IMR-90 (cell line): ENCODE data around the gene UGT1A3. TPM values are rescaled to one million over a fixed set of nuclear protein-coding genes. Genes with fewer than 3 reads are reported as not detected.

ENCODE experiments used
- ATAC-seq: fragments of 200-7000 bp; cut with Tn5 transposase; 2 replicates; pipeline ENCODE4 v1.9.1; 2020; ENCODE audit warnings: low read depth, mild to moderate bottlenecking, moderate library complexity
- BruUV-seq: library from RNA; stranded (reverse); fragments of 400-500 nt; replicated peaks from 2 replicates; lab custom pipeline; 2021; lab: Mats Ljungman, UMichigan
- CTCF ChIA-PET: fragments of 300-600 bp; formaldehyde crosslinking; extraction: SDS; loops from one replicate; lab custom pipeline; 2021; ENCODE audit warnings: antibody characterized with exemption; lab: Yijun Ruan, JAX
- POLR2A ChIA-PET: fragments of 300-600 bp; sonication (Branson Sonifier 250); formaldehyde crosslinking; loops from one replicate; lab custom pipeline; 2022; ENCODE audit warnings: antibody characterized with exemption; ENCODE audit not compliant: unreplicated experiment; lab: Charles Lee
- DNase-seq: peaks from one replicate; pipeline ENCODE4 v3.0.0; 2013
- H2AFZ ChIP-seq: replicated peaks from 2 replicates; pipeline ENCODE3; 2013; ENCODE audit warnings: low read length, mild to moderate bottlenecking; ENCODE audit not compliant: poor library complexity
- H2AK5ac ChIP-seq: 2 replicates; pipeline ENCODE4 v1.6.1; 2013; ENCODE audit warnings: low read depth, low read length, inconsistent platforms
- H2AK9ac ChIP-seq: replicated peaks from 2 replicates; pipeline ENCODE3; 2013; ENCODE audit warnings: mild to moderate bottlenecking, low read depth, low read length, moderate library complexity; ENCODE audit not compliant: poor library complexity
- H2BK120ac ChIP-seq: 2 replicates; pipeline ENCODE4 v1.6.1; 2013; ENCODE audit warnings: low read depth, low read length, inconsistent platforms
- H2BK15ac ChIP-seq: 3 replicates; pipeline ENCODE4 v1.6.1; 2013; ENCODE audit warnings: low read depth, low read length, inconsistent platforms
- H2BK20ac ChIP-seq: 2 replicates; pipeline ENCODE4 v1.6.1; 2013; ENCODE audit warnings: low read depth, mild to moderate bottlenecking, inconsistent platforms, low read length, moderate library complexity
- H2BK5ac ChIP-seq: 2 replicates; pipeline ENCODE4 v1.6.1; 2013; ENCODE audit warnings: mild to moderate bottlenecking, low read depth, low read length, inconsistent platforms; ENCODE audit not compliant: poor library complexity, severe bottlenecking
- H3K14ac ChIP-seq: replicated peaks from 2 replicates; pipeline ENCODE4 v1.6.1; 2013; ENCODE audit warnings: low read depth, low read length, inconsistent platforms
- H3K18ac ChIP-seq: 2 replicates; pipeline ENCODE4 v1.6.1; 2013; ENCODE audit warnings: low read depth, low read length, control low read depth
- H3K23ac ChIP-seq: 2 replicates; pipeline ENCODE4 v1.6.1; 2013; ENCODE audit warnings: low read depth, low read length, inconsistent platforms
- H3K27ac ChIP-seq: 2 replicates; pipeline ENCODE4 v1.5.1; 2013; ENCODE audit warnings: mild to moderate bottlenecking, control low read depth, low read length; ENCODE audit not compliant: insufficient read depth
- H3K27me3 ChIP-seq: 2 replicates; pipeline ENCODE4 v1.6.1; 2013; ENCODE audit warnings: low read length; ENCODE audit not compliant: control insufficient read depth, insufficient read depth
- H3K36me3 ChIP-seq: 2 replicates; pipeline ENCODE4 v1.6.1; 2013; ENCODE audit warnings: low read length, mixed read lengths; ENCODE audit not compliant: control insufficient read depth, insufficient read depth
- H3K4ac ChIP-seq: 2 replicates; pipeline ENCODE4 v1.6.1; 2013; ENCODE audit warnings: low read depth, low read length, inconsistent platforms
- H3K4me1 ChIP-seq: 2 replicates; pipeline ENCODE4 v1.6.1; 2013; ENCODE audit warnings: low read length, mixed read lengths; ENCODE audit not compliant: control insufficient read depth, insufficient read depth
- H3K4me2 ChIP-seq: 2 replicates; pipeline ENCODE4 v1.6.1; 2013; ENCODE audit warnings: low read depth, mild to moderate bottlenecking, control low read depth, low read length, moderate library complexity
- H3K4me3 ChIP-seq: 2 replicates; pipeline ENCODE4 v1.5.1; 2013; ENCODE audit warnings: low read depth, mild to moderate bottlenecking, control low read depth, low read length, moderate library complexity; ENCODE audit not compliant: insufficient read depth
- H3K56ac ChIP-seq: 2 replicates; pipeline ENCODE4 v1.6.1; 2013; ENCODE audit warnings: low read length, inconsistent platforms; ENCODE audit not compliant: insufficient read depth; ENCODE audit errors: extremely low read depth
- H3K79me1 ChIP-seq, 2 experiments: 2 replicates each; pipeline ENCODE4 v1.6.1; 2013; ENCODE audit warnings: low read length in 2 of 2, inconsistent platforms in 1 of 2, low read depth in 1 of 2
- H3K9ac ChIP-seq: 2 replicates; pipeline ENCODE4 v1.6.1; 2013; ENCODE audit warnings: low read depth, low read length, control low read depth
- H3K9me1 ChIP-seq: 2 replicates; pipeline ENCODE4 v1.6.1; 2013; ENCODE audit warnings: low read length, inconsistent platforms; ENCODE audit not compliant: insufficient read depth
- H3K9me3 ChIP-seq: 2 replicates; pipeline ENCODE4 v1.6.1; 2013; ENCODE audit warnings: low read length; ENCODE audit not compliant: control insufficient read depth, insufficient read depth
- H4K20me1 ChIP-seq: 2 replicates; pipeline ENCODE4 v1.6.1; 2013; ENCODE audit warnings: low read length, inconsistent platforms; ENCODE audit not compliant: insufficient read depth
- H4K5ac ChIP-seq: 2 replicates; pipeline ENCODE4 v1.6.1; 2013; ENCODE audit warnings: mild to moderate bottlenecking, low read depth, low read length, control low read depth
- H4K8ac ChIP-seq, 2 experiments: 2 replicates each; pipeline ENCODE4 v1.6.1; 2013; ENCODE audit warnings: low read depth in 2 of 2, low read length in 2 of 2, control low read depth in 1 of 2, inconsistent platforms in 1 of 2
- H4K91ac ChIP-seq: 2 replicates; pipeline ENCODE4 v1.6.1; 2013; ENCODE audit warnings: low read depth, low read length, inconsistent platforms; ENCODE audit not compliant: insufficient read depth
- BHLHE40 ChIP-seq: fragments of 150-350 bp; IDR thresholded peaks from 2 replicates; pipeline ENCODE4 v1.6.1; 2016; ENCODE audit warnings: mild to moderate bottlenecking, low read depth, low read length
- CEBPB ChIP-seq: IDR thresholded peaks from 2 replicates; pipeline ENCODE4 v1.6.1; 2012; ENCODE audit warnings: low read depth, low read length, improper control_type of control experiment
- CHD1 ChIP-seq: IDR thresholded peaks from 2 replicates; pipeline ENCODE4 v1.6.1; 2012; ENCODE audit warnings: low read depth, low read length, improper control_type of control experiment
- FOS ChIP-seq: fragments of 150-350 bp; IDR thresholded peaks from 2 replicates; pipeline ENCODE4 v1.6.1; 2016; ENCODE audit warnings: low read depth, low read length
- MAFK ChIP-seq: IDR thresholded peaks from 2 replicates; pipeline ENCODE4 v1.6.1; 2012; ENCODE audit warnings: low read depth, low read length, improper control_type of control experiment
- MAZ ChIP-seq: IDR thresholded peaks from 2 replicates; pipeline ENCODE4 v1.6.1; 2012; ENCODE audit warnings: low read depth, mild to moderate bottlenecking, low read length, improper control_type of control experiment, moderate library complexity, borderline replicate concordance
- MXI1 ChIP-seq: IDR thresholded peaks from 2 replicates; pipeline ENCODE4 v1.6.1; 2012; ENCODE audit warnings: low read depth, mild to moderate bottlenecking, low read length, moderate library complexity, borderline replicate concordance
- NFE2L2 ChIP-seq: fragments of 150-350 bp; IDR thresholded peaks from 2 replicates; pipeline ENCODE4 v1.6.1; 2016; ENCODE audit warnings: low read depth, mild to moderate bottlenecking, low read length
- POLR2A ChIP-seq: IDR thresholded peaks from 2 replicates; pipeline ENCODE4 v1.6.1; 2012; ENCODE audit warnings: mild to moderate bottlenecking, low read depth, low read length
- RAD21 ChIP-seq: IDR thresholded peaks from 2 replicates; pipeline ENCODE4 v1.6.1; 2012; ENCODE audit warnings: low read length, improper control_type of control experiment
- RCOR1 ChIP-seq: IDR thresholded peaks from 2 replicates; pipeline ENCODE4 v1.6.1; 2012; ENCODE audit warnings: mild to moderate bottlenecking, low read length, improper control_type of control experiment; ENCODE audit not compliant: insufficient replicate concordance
- RFX5 ChIP-seq: IDR thresholded peaks from 2 replicates; pipeline ENCODE4 v1.8.0; 2012; ENCODE audit warnings: low read depth, mild to moderate bottlenecking, low read length, moderate library complexity
- SMC3 ChIP-seq: fragments of 150-350 bp; IDR thresholded peaks from 2 replicates; pipeline ENCODE4 v1.6.1; 2016; ENCODE audit warnings: low read depth, mild to moderate bottlenecking, antibody characterized with exemption, low read length, moderate library complexity
- WGBS, 2 experiments: methylation state at CpG; one replicate each; pipeline versions ENCODE4 v1.1.5 to v1.1.7; 2013; ENCODE audit warnings: missing lambda C conversion rate in 2 of 2; ENCODE audit not compliant: insufficient read length in 1 of 2; ENCODE audit errors: extremely low coverage in 2 of 2; 5-methylcytosine and 5-hydroxymethylcytosine counted together
- dilution Hi-C: fragments of 300-500 bp; cut with HindIII; formaldehyde crosslinking; loops from one replicate; pipeline ENCODE4 v1.14.3; 2018; ENCODE audit warnings: low sequenced_read_pairs; ENCODE audit not compliant: unreplicated experiment
- in situ Hi-C: fragments of 300-500 bp; cut with MboI; formaldehyde crosslinking; loops from 3 replicates; pipeline ENCODE4 v1.14.3; 2019; ENCODE audit warnings: low sequenced_read_pairs, inconsistent platforms, mixed read lengths
- intact Hi-C: fragments of 100-400 bp; cut with micrococcal nuclease; formaldehyde crosslinking; loops from 2 replicates; pipeline ENCODE4 v1.10.0; 2022
- polyA plus RNA-seq, 3 experiments: library from polyadenylated mRNA; depleted of rRNA; stranded (reverse); fragments of >200 nt; gene quantifications; 2 replicates each; pipeline ENCODE4 v1.2.3, GENCODE V29; 2012; ENCODE audit warnings: low replicate concordance in 1 of 3
- total RNA-seq: library from RNA; depleted of rRNA; stranded (reverse); fragments of >200 nt; gene quantifications from 2 replicates; pipeline ENCODE4 v1.2.3, GENCODE V29; 2012
- TF ChIP-seq, protein P1 (sequence below): fragments of 150-350 bp; IDR thresholded peaks from 2 replicates; pipeline ENCODE4 v1.6.1; 2016; ENCODE audit warnings: low read depth, mild to moderate bottlenecking, low read length, moderate library complexity, borderline replicate concordance
- TF ChIP-seq, protein P2 (sequence below): conservative IDR thresholded peaks from 2 replicates; pipeline ENCODE4 v1.5.1; 2012; ENCODE audit warnings: mild to moderate bottlenecking, low read depth, low read length, improper control_type of control experiment

The UGT1A3 gene
- total and polyA plus RNA-seq, 2 of the 4 experiments (the other 2 are of a cell fraction) = not detected

DNA sequence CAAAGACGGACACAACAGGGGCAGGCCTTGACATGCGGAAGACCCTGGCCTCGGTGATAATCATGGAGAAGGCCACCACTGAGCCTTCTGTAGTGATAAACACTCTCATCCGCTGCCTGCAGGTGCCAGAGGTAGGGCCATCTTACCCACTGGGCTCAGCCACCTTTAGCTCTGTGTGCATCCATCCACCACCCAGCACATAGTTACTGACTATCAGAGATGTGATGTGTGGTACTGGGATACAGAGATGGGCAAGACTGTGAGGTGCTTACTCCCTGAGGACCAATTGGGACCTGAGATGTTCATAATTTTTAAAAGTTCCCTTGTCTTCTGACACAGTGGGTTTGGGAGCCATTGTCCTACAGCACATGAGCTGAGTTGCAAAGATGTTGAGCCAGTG is 50.9 kb downstream of the UGT1A3 start:
- Histone ChIP-seq H3K36me3 (no peaks in the 10 kb centered on the region), H3K18ac (no peak overlapping the region), H3K4me3 (no peak overlapping the region), H4K91ac (no peak overlapping the region), H3K9ac (no peak overlapping the region), H2BK20ac (no peak overlapping the region), H2BK120ac (no peak overlapping the region), H3K79me1 (no peaks in the 10 kb centered on the region), H3K9me1 (no peaks in the 10 kb centered on the region), H3K14ac (no peak overlapping the region), H2AFZ (no peak overlapping the region), H2BK15ac (no peak overlapping the region), H3K4me2 (no peak overlapping the region), H4K20me1 (no peaks in the 10 kb centered on the region), H3K56ac (no peak overlapping the region), H3K27ac (no peak overlapping the region), H3K27me3 (no peaks in the 10 kb centered on the region), H2AK5ac (no peak overlapping the region), H3K4ac (no peak overlapping the region), H3K23ac (no peak overlapping the region), H2AK9ac (no peak overlapping the region), H3K4me1 (no peaks in the 10 kb centered on the region), H4K5ac (no peak overlapping the region), H4K8ac (no peak overlapping the region), H3K9me3 (peaks cover 3% of the 10 kb centered on the region; the same call in 1 of the 2 replicates), H2BK5ac (no peak overlapping the region)
- no TSS peak for BruUV-seq
- dilution Hi-C loops = no loop called here
- POLR2A ChIA-PET = no interaction called here
- 88% methylated on average over 3 of the region's 4 CpGs; no CpG with 5 or more reads in 1 of the 2 experiments for WGBS, 2 experiments
- CTCF ChIA-PET = no interaction called here
- no peak for ATAC-seq
- intact Hi-C loops = no loop called here
- DNase-seq = no peak
- no peak for TF ChIP-seq NFE2L2
- no peak for TF ChIP-seq SMC3
- TF ChIP-seq, protein P1, sequence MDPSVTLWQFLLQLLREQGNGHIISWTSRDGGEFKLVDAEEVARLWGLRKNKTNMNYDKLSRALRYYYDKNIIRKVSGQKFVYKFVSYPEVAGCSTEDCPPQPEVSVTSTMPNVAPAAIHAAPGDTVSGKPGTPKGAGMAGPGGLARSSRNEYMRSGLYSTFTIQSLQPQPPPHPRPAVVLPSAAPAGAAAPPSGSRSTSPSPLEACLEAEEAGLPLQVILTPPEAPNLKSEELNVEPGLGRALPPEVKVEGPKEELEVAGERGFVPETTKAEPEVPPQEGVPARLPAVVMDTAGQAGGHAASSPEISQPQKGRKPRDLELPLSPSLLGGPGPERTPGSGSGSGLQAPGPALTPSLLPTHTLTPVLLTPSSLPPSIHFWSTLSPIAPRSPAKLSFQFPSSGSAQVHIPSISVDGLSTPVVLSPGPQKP = no peak
- no peak for TF ChIP-seq RCOR1
- no peak for TF ChIP-seq RAD21
- no peak for TF ChIP-seq CHD1
- TF ChIP-seq BHLHE40 = no peak
- TF ChIP-seq, protein P2, sequence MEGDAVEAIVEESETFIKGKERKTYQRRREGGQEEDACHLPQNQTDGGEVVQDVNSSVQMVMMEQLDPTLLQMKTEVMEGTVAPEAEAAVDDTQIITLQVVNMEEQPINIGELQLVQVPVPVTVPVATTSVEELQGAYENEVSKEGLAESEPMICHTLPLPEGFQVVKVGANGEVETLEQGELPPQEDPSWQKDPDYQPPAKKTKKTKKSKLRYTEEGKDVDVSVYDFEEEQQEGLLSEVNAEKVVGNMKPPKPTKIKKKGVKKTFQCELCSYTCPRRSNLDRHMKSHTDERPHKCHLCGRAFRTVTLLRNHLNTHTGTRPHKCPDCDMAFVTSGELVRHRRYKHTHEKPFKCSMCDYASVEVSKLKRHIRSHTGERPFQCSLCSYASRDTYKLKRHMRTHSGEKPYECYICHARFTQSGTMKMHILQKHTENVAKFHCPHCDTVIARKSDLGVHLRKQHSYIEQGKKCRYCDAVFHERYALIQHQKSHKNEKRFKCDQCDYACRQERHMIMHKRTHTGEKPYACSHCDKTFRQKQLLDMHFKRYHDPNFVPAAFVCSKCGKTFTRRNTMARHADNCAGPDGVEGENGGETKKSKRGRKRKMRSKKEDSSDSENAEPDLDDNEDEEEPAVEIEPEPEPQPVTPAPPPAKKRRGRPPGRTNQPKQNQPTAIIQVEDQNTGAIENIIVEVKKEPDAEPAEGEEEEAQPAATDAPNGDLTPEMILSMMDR = no peak
- TF ChIP-seq MAZ = no peak
- no peak for TF ChIP-seq MXI1
- TF ChIP-seq POLR2A = no peak
- TF ChIP-seq MAFK = no peak
- no peak for TF ChIP-seq CEBPB
- TF ChIP-seq RFX5 = no peak
- TF ChIP-seq FOS = no peak
- in situ Hi-C loops = no loop called here
